WTC11 (cell line): ENCODE results near the gene SLC5A5. TPM values are rescaled to one million over a fixed set of nuclear protein-coding genes. Genes with fewer than 3 reads are reported as not detected.

Experiments
- ATAC-seq: fragments of 200-7000 bp; cut with Tn5 transposase; 2 replicates; pipeline ENCODE4 v1.10.0; 2021; ENCODE audit warnings: mild to moderate bottlenecking, moderate library complexity
- CTCF ChIA-PET: fragments of 300-600 bp; sonication (Branson Sonifier 250); formaldehyde crosslinking; loops from one replicate; lab custom pipeline; 2021; ENCODE audit warnings: antibody characterized with exemption; lab: Charles Lee
- POLR2A ChIA-PET: fragments of 350-600 bp; sonication (Branson Sonifier 250); formaldehyde crosslinking; loops from one replicate; lab custom pipeline; 2021; ENCODE audit warnings: antibody characterized with exemption; lab: Charles Lee
- DNase-seq: peaks from one replicate; pipeline ENCODE4 v3.0.0; 2021; ENCODE audit warnings: low spot score
- H3K27ac Mint-ChIP-seq: 2 replicates; pipeline ENCODE4 v1.8.0; 2021; ENCODE audit warnings: mixed read lengths
- H3K27me3 Mint-ChIP-seq: 2 replicates; pipeline ENCODE4 v1.8.0; 2021; ENCODE audit warnings: low read depth, mild to moderate bottlenecking, moderate library complexity, mixed read lengths
- H3K36me3 Mint-ChIP-seq: 2 replicates; pipeline ENCODE4 v1.8.0; 2021; ENCODE audit warnings: mixed read lengths
- H3K4me1 Mint-ChIP-seq: 2 replicates; pipeline ENCODE4 v1.8.0; 2022; ENCODE audit warnings: mixed read lengths
- H3K4me3 Mint-ChIP-seq: 2 replicates; pipeline ENCODE4 v1.8.0; 2021; ENCODE audit warnings: mild to moderate bottlenecking, moderate library complexity, mixed read lengths
- H3K9me3 Mint-ChIP-seq: 2 replicates; pipeline ENCODE4 v1.8.0; 2021; ENCODE audit warnings: mixed read lengths
- AFF4 ChIP-seq: sonication (generic); formaldehyde crosslinking; IDR thresholded peaks from 2 replicates; pipeline ENCODE4 v1.8.1; 2023; ENCODE audit warnings: mild to moderate bottlenecking, missing genetic modification reagents, borderline replicate concordance
- ATF1 ChIP-seq: sonication (generic); formaldehyde crosslinking; IDR thresholded peaks from 2 replicates; pipeline ENCODE4 v1.8.1; 2023; ENCODE audit warnings: mild to moderate bottlenecking, moderate library complexity, missing genetic modification reagents
- ATF6 ChIP-seq: sonication (generic); formaldehyde crosslinking; IDR thresholded peaks from 2 replicates; pipeline ENCODE4 v1.8.1; 2023; ENCODE audit warnings: mild to moderate bottlenecking, missing genetic modification reagents
- ESRRA ChIP-seq: sonication (generic); formaldehyde crosslinking; IDR thresholded peaks from 2 replicates; pipeline ENCODE4 v1.8.1; 2022; ENCODE audit warnings: mild to moderate bottlenecking, missing genetic modification reagents, borderline replicate concordance
- JAZF1 ChIP-seq: fragments of 250-450 bp; sonication (Bioruptor Pico); IDR thresholded peaks from 2 replicates; pipeline ENCODE4 v1.9.0; 2021; ENCODE audit warnings: moderate library complexity, mild to moderate bottlenecking, inconsistent platforms
- JUN ChIP-seq: sonication (generic); formaldehyde crosslinking; IDR thresholded peaks from 2 replicates; pipeline ENCODE4 v1.8.0; 2023; ENCODE audit warnings: mild to moderate bottlenecking, missing genetic modification reagents
- NFE2L1 ChIP-seq: sonication (generic); formaldehyde crosslinking; IDR thresholded peaks from 2 replicates; pipeline ENCODE4 v1.8.1; 2023; ENCODE audit warnings: missing genetic modification reagents
- RORB ChIP-seq: fragments of 250-450 bp; sonication (Bioruptor Pico); IDR thresholded peaks from 2 replicates; pipeline ENCODE4 v1.9.0; 2021; ENCODE audit warnings: mild to moderate bottlenecking
- TCF7 ChIP-seq: sonication (generic); formaldehyde crosslinking; IDR thresholded peaks from 2 replicates; pipeline ENCODE4 v1.8.0; 2022; ENCODE audit warnings: mild to moderate bottlenecking, low read depth, missing genetic modification reagents, moderate library complexity
- TEAD4 ChIP-seq: sonication (generic); formaldehyde crosslinking; IDR thresholded peaks from 2 replicates; pipeline ENCODE4 v1.8.0; 2022; ENCODE audit warnings: mild to moderate bottlenecking, missing genetic modification reagents
- ZBTB43 ChIP-seq: sonication (generic); formaldehyde crosslinking; IDR thresholded peaks from 2 replicates; pipeline ENCODE4 v1.8.1; 2023; ENCODE audit warnings: mild to moderate bottlenecking, missing genetic modification reagents
- ZMAT4 ChIP-seq: fragments of 250-450 bp; sonication (Bioruptor Pico); IDR thresholded peaks from 2 replicates; pipeline ENCODE4 v1.9.0; 2021; ENCODE audit warnings: mild to moderate bottlenecking
- ZNF219 ChIP-seq: sonication (generic); formaldehyde crosslinking; IDR thresholded peaks from 2 replicates; pipeline ENCODE4 v1.8.0; 2023; ENCODE audit warnings: missing genetic modification reagents, mild to moderate bottlenecking, borderline replicate concordance
- total RNA-seq: library from RNA; stranded (reverse); gene quantifications from 3 replicates; pipeline ENCODE4 v1.2.3, GENCODE V29; 2021
- TF ChIP-seq, protein P1 (sequence below): sonication (generic); formaldehyde crosslinking; IDR thresholded peaks from 2 replicates; pipeline ENCODE4 v1.8.1; 2023; ENCODE audit warnings: mild to moderate bottlenecking, moderate library complexity, missing genetic modification reagents
- TF ChIP-seq, protein P2 (sequence below): sonication (generic); formaldehyde crosslinking; IDR thresholded peaks from 2 replicates; pipeline ENCODE4 v1.8.1; 2022; ENCODE audit warnings: low read depth, mild to moderate bottlenecking, moderate library complexity, missing genetic modification reagents, borderline replicate concordance
- TF ChIP-seq, protein P3 (sequence below): fragments of 250-450 bp; sonication (Bioruptor Pico); IDR thresholded peaks from 2 replicates; pipeline ENCODE4 v1.9.0; 2021; ENCODE audit warnings: moderate library complexity, mild to moderate bottlenecking, inconsistent platforms, borderline replicate concordance
- TF ChIP-seq, protein P4 (sequence below): sonication (generic); formaldehyde crosslinking; IDR thresholded peaks from 2 replicates; pipeline ENCODE4 v1.8.1; 2023; ENCODE audit warnings: mild to moderate bottlenecking, missing genetic modification reagents, moderate library complexity

The SLC5A5 gene
- total RNA-seq, 1 experiment from 2014 or later = 2.5 TPM

DNA sequence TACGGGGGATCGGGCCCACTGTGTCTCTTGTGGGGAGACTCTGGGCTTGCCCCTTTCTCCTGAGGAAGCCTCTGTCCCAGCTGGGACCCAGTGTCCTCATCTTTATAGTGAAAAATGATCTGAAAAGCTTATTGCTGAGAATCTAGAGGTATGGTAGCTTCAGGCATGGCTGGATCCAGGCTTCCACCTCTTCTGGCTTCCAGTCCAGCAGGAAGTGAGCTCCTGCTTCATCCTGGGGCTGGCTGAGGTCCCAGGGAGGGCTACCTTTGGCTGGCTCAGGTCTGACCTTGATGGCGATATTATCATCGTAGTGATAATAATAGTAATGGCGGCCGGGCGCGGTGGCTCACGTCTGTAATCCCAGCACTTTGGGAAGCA, 3.0 kb downstream of the SLC5A5 start:
- ATAC-seq (no peak), DNase-seq (no peak)
- Mint-ChIP-seq H3K9me3 (no peaks in the 10 kb centered on the region), H3K27me3 (peaks cover 13% of the 10 kb centered on the region), H3K4me1 (peaks cover 7% of the 10 kb centered on the region), H3K36me3 (no peaks in the 10 kb centered on the region), H3K4me3 (peak overlapping the region; percentile 68), H3K27ac (no peak overlapping the region)
- ChIA-PET CTCF (interaction anchor here (1.7 kb wide), 1 partner anchor 58 kb away, joined by 12 read pairs; the partner anchor contains the start of gene CCDC124), POLR2A (no interaction called here)
- TF ChIP-seq, protein P1, sequence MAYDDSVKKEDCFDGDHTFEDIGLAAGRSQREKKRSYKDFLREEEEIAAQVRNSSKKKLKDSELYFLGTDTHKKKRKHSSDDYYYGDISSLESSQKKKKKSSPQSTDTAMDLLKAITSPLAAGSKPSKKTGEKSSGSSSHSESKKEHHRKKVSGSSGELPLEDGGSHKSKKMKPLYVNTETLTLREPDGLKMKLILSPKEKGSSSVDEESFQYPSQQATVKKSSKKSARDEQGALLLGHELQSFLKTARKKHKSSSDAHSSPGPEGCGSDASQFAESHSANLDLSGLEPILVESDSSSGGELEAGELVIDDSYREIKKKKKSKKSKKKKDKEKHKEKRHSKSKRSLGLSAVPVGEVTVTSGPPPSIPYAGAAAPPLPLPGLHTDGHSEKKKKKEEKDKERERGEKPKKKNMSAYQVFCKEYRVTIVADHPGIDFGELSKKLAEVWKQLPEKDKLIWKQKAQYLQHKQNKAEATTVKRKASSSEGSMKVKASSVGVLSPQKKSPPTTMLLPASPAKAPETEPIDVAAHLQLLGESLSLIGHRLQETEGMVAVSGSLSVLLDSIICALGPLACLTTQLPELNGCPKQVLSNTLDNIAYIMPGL (CRISPR knock-in tag) = no peak
- TF ChIP-seq TCF7 (CRISPR knock-in tag) (no peak), ZMAT4 (CRISPR knock-in tag) (no peak), ATF1 (no peak), AFF4 (CRISPR knock-in tag) (no peak), JUN (CRISPR knock-in tag) (no peak), NFE2L1 (CRISPR knock-in tag) (no peak), ZBTB43 (CRISPR knock-in tag) (no peak), TEAD4 (CRISPR knock-in tag) (no peak), JAZF1 (CRISPR knock-in tag) (no peak), RORB (CRISPR knock-in tag) (no peak), ZNF219 (no peak), ESRRA (no peak), ATF6 (CRISPR knock-in tag) (no peak)
- TF ChIP-seq, protein P2, sequence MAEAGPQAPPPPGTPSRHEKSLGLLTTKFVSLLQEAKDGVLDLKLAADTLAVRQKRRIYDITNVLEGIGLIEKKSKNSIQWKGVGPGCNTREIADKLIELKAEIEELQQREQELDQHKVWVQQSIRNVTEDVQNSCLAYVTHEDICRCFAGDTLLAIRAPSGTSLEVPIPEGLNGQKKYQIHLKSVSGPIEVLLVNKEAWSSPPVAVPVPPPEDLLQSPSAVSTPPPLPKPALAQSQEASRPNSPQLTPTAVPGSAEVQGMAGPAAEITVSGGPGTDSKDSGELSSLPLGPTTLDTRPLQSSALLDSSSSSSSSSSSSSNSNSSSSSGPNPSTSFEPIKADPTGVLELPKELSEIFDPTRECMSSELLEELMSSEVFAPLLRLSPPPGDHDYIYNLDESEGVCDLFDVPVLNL = no peak
- TF ChIP-seq, protein P3, sequence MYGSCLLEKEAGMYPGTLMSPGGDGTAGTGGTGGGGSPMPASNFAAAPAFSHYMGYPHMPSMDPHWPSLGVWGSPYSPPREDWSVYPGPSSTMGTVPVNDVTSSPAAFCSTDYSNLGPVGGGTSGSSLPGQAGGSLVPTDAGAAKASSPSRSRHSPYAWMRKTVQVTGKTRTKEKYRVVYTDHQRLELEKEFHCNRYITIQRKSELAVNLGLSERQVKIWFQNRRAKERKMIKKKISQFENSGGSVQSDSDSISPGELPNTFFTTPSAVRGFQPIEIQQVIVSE (CRISPR knock-in tag) = no peak
- TF ChIP-seq, protein P4, sequence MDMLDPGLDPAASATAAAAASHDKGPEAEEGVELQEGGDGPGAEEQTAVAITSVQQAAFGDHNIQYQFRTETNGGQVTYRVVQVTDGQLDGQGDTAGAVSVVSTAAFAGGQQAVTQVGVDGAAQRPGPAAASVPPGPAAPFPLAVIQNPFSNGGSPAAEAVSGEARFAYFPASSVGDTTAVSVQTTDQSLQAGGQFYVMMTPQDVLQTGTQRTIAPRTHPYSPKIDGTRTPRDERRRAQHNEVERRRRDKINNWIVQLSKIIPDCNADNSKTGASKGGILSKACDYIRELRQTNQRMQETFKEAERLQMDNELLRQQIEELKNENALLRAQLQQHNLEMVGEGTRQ (CRISPR knock-in tag) = no peak
